ENCODE measurements around the gene FCHO2.
"Not testable (repeated sequence)": the region's sequence is repeated elsewhere in the genome, so short reads cannot be mapped to it uniquely, and the experiment has no call there.

The FCHO2 gene

GRCh38 chr5:72955768-72956323 lies at the start of gene FCHO2:
Gene FCHO2, plus strand, starts transcription at chr5:72956041. Its CDS starts 56 bp downstream, at chr5:72956097.
- DNase-seq (ENCODE audit: low spot score), result peak; percentile 98
- FAIRE-seq, result peak; percentile 92

GRCh38 chr5:72906806-72907205 lies 49.0 kb upstream of the FCHO2 start:
- FAIRE-seq (no peak), DNase-seq (ENCODE audit: low spot score) (no peak)

GRCh38 chr5:72908664-72909063 lies 47.2 kb upstream of the FCHO2 start:
- no peak for DNase-seq (ENCODE audit: low spot score)
- no peak for FAIRE-seq

- DNase-seq (ENCODE audit: low spot score) (no peak), FAIRE-seq (no peak)
These were observed 38.5 kb upstream of the FCHO2 start for GRCh38 chr5:72917371-72917776.

- FAIRE-seq, result no peak
- DNase-seq (ENCODE audit: low spot score), result no peak
These were observed 34.9 kb upstream of the FCHO2 start for GRCh38 chr5:72920690-72921502.

- no peak for DNase-seq (ENCODE audit: low spot score)
- FAIRE-seq, result no peak
These were observed 34.0 kb upstream of the FCHO2 start for GRCh38 chr5:72921886-72922285.

- FAIRE-seq (no peak), DNase-seq (ENCODE audit: low spot score) (no peak)
These were observed 33.4 kb upstream of the FCHO2 start for GRCh38 chr5:72922422-72922821.

GRCh38 chr5:72925336-72926010 lies 30.4 kb upstream of the FCHO2 start:
- FAIRE-seq, result no peak
- no peak for DNase-seq (ENCODE audit: low spot score)

GRCh38 chr5:72932686-72933085 lies 23.2 kb upstream of the FCHO2 start:
- not testable (repeated sequence) for FAIRE-seq; DNase-seq (ENCODE audit: low spot score)

- DNase-seq (ENCODE audit: low spot score), result not testable (repeated sequence)
- peak; percentile 13 for FAIRE-seq
These were observed 20.7 kb upstream of the FCHO2 start for GRCh38 chr5:72934953-72935725.

GRCh38 chr5:72936893-72937292 lies 18.9 kb upstream of the FCHO2 start:
- FAIRE-seq (no peak), DNase-seq (ENCODE audit: low spot score) (no peak)

GRCh38 chr5:72937517-72938061 lies 18.3 kb upstream of the FCHO2 start:
- FAIRE-seq (no peak), DNase-seq (ENCODE audit: low spot score) (no peak)

GRCh38 chr5:72938206-72938605 lies 17.6 kb upstream of the FCHO2 start:
- FAIRE-seq (no peak), DNase-seq (ENCODE audit: low spot score) (no peak)

GRCh38 chr5:72940082-72940481 lies 15.8 kb upstream of the FCHO2 start:
- FAIRE-seq, result no peak
- DNase-seq (ENCODE audit: low spot score), result no peak

GRCh38 chr5:72943307-72943706 lies 12.5 kb upstream of the FCHO2 start:
- DNase-seq (ENCODE audit: low spot score) (no peak), FAIRE-seq (no peak)

GRCh38 chr5:72947498-72947897 lies 8.3 kb upstream of the FCHO2 start:
- DNase-seq (ENCODE audit: low spot score), result no peak

GRCh38 chr5:72949481-72949880 lies 6.4 kb upstream of the FCHO2 start:
- DNase-seq (ENCODE audit: low spot score), result no peak
- FAIRE-seq, result no peak

More at GRCh38 chr5:72947498-72947897, 8.3 kb upstream of the FCHO2 start:
- FAIRE-seq, result no peak

GRCh38 chr5:72951671-72952468 lies 4.0 kb upstream of the FCHO2 start:
- no peak for FAIRE-seq

GRCh38 chr5:72954389-72954788 lies 1.5 kb upstream of the FCHO2 start:
- FAIRE-seq (no peak), DNase-seq (ENCODE audit: low spot score) (no peak)

More at GRCh38 chr5:72951671-72952468, 4.0 kb upstream of the FCHO2 start:
- peak; percentile 17 for DNase-seq (ENCODE audit: low spot score)

- DNase-seq (ENCODE audit: low spot score) (peak; percentile 52), FAIRE-seq (no peak)
These were observed 586 bp upstream of the FCHO2 start for GRCh38 chr5:72955143-72955767.
